ENCODE measurements around the gene LYPD5. TPM values are rescaled to one million over a fixed set of nuclear protein-coding genes. Genes with fewer than 3 reads are reported as not detected.

The LYPD5 gene
- total RNA-seq, 1 donor: 0.72 TPM

DNA sequence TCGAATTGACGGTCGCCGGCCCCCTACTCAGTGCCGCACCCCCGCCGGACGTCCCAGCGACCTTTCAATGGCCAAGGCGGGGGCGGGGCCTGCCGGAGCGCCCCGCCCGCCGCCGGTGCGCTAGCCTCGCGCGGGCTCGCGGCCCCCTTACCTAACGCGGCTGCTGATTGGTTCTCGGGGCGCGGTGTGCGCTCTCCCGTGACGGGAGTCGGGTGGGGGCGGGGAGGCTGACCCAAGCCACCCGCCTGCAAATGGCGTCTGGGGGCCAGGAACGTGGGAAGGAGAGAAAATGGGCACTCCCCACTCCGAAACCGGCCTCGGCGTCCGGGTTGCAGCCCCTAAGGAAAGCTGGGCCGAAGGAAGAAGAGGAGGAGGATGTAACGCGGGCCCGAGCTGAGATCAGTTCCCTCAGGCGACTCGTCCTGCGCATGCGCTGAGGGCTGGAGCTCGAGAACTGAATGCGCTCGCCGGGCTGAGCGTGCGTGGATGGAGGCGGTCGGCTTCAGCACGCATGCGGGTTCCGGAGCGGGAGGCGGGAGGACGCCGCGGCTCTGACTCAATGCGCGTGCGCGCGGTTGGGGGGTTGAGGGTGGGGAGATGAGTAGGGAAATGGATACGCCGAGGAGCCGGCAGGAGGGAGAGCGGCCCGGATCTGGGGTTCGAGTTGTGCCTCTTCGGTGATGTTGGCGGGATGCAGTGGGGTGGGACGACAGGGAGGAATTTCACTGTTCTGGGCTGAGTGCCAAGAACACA lies 47.6 kb downstream of the LYPD5 start, which contains the start of gene SMG9:
Gene SMG9 (minus strand): TSS at position 460 of the 753 bp plus-strand sequence. CDS start 4,221 bp downstream, outside the sequence.
- peak; percentile 98 for DNase-seq (ENCODE audit: low read depth)
- H3K4me3 ChIP-seq (ENCODE audit: low read depth, low read length): peak within 1 kb of the TSS; percentile 96
- TF ChIP-seq, protein P1, sequence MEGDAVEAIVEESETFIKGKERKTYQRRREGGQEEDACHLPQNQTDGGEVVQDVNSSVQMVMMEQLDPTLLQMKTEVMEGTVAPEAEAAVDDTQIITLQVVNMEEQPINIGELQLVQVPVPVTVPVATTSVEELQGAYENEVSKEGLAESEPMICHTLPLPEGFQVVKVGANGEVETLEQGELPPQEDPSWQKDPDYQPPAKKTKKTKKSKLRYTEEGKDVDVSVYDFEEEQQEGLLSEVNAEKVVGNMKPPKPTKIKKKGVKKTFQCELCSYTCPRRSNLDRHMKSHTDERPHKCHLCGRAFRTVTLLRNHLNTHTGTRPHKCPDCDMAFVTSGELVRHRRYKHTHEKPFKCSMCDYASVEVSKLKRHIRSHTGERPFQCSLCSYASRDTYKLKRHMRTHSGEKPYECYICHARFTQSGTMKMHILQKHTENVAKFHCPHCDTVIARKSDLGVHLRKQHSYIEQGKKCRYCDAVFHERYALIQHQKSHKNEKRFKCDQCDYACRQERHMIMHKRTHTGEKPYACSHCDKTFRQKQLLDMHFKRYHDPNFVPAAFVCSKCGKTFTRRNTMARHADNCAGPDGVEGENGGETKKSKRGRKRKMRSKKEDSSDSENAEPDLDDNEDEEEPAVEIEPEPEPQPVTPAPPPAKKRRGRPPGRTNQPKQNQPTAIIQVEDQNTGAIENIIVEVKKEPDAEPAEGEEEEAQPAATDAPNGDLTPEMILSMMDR (IDR thresholded peaks at IDR 0.05; ENCODE audit: insufficient read depth, low read length): no peak

DNA sequence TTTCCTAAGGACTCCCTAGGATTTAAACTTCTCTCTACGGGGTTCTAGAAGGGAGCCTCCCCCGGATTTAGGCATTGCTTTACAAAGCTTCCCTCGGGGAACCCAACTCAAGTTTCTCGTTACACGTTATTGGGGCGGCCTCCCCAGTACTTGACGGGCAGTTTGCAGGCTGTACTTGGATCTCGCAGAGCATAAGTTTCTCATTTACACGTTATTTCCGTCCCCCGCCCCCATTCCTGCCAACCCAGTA lies 48.1 kb downstream of the LYPD5 start:
- TF ChIP-seq, protein P1 (IDR thresholded peaks at IDR 0.05; ENCODE audit: insufficient read depth, low read length): no peak
- H3K4me3 ChIP-seq (ENCODE audit: low read depth, low read length): peak overlapping the region; percentile 96
- no peak for DNase-seq (ENCODE audit: low read depth)

DNA sequence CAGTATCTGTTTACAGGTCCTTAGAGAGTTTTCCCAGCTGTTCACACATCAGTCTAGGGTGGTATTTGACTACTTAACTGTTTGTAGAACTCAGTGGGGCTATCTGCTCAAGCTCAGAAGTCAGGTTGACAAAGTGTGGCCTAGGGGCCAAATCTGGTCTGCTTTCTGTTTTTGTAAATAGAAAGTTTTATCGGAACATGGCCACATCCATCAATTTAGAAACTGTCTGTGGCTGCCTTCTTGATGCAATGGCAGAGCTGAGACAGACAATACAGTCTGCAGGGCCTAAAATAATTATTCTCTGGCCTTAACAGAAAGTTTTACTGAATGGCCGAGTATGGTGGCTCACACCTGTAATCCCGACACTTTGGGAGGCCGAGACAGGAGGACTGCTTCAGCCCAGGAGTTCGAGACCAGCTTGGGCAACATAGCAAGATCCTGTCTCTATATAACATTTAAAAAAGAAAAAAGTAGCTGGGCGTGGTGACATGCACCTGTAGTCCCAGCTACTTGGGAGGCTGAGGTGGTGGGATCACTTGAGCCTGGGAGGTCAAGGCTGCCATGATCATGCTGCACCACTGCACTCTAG lies 49.9 kb downstream of the LYPD5 start:
- no peak overlapping the region for H3K4me3 ChIP-seq (ENCODE audit: low read depth, low read length)
- no peak for DNase-seq (ENCODE audit: low read depth)
- TF ChIP-seq, protein P1 (IDR thresholded peaks at IDR 0.05; ENCODE audit: insufficient read depth, low read length): no peak

DNA sequence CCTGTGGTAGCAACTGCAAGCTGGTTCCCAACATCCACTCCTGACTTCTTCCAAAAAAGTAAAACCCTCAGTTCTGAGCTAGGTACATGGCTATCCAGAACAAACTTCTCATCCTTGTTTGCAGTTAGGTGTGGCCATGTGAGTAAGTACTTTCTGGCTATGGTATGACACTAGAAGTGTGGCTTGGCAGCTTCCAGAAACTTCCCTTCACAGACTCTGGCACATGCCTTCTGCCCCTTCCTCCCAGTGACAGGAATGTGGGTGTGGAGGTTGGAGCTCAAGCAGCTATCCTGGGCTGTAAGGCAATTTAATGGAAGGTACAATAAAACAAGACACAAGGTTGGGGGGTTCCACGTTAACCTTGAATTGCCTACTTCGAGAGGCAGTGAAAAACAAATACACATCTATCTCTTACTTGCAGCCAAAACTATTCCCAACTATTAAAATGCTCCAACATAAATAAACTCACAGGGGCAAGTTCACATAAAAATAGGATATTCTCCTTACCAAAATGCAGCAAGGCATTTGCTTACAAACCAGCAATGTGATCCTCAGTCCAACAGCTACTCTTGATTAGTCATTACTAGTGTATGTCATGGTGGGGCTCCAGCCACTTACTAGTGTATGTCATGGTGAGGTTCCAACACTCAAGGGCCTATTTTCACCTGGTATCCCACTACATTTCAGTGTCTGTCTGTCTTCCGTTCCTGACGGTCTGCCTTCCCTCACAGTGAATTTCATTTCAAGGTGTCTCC lies 50.6 kb downstream of the LYPD5 start:
- H3K4me3 ChIP-seq (ENCODE audit: low read depth, low read length): no peak overlapping the region
- DNase-seq (ENCODE audit: low read depth): peak; percentile 70
- TF ChIP-seq, protein P1 (IDR thresholded peaks at IDR 0.05; ENCODE audit: insufficient read depth, low read length): no peak

DNA sequence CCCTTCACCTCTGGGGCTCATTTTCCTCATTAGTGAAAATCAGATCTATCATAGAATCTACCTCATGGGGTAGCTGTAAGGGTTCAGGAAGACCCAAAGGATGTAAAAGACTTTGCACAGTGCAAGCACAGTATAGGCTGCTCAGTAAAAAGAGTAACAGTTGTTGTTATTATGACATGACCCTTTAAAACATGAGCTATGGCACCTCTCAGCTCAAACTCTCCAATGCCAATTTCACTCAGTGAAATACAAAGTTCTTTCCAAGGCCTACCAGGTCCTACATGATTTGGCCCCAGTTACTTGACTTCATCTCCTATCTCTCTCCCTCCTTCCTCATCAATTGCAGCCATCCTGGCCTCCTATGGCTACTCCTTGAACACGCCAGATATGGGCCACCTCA lies 52.3 kb downstream of the LYPD5 start:
- H3K4me3 ChIP-seq (ENCODE audit: low read depth, low read length): no peak overlapping the region
- TF ChIP-seq, protein P1 (IDR thresholded peaks at IDR 0.05; ENCODE audit: insufficient read depth, low read length): no peak
- DNase-seq (ENCODE audit: low read depth): no peak

DNA sequence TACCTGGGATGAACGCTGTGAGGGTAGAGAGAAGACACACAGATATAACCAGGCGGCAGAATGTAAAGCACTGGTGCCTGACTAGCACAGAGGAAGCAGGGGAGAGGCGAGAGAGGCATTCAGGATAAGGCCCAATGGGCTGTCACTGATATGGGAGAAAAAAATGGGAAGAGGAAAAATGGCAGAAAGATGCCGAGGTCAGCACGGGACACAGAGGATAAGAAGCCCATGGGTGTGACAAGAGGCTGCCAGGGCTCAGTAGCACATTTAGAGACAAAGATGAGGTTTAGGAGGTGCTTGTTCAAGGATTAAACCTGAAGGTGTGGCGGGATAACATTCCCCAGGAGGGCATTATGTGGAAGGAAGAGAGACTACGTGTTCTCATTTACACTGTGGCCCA lies 53.1 kb downstream of the LYPD5 start:
- no peak overlapping the region for H3K4me3 ChIP-seq (ENCODE audit: low read depth, low read length)
- DNase-seq (ENCODE audit: low read depth): no peak
- TF ChIP-seq, protein P1 (IDR thresholded peaks at IDR 0.05; ENCODE audit: insufficient read depth, low read length): no peak
